HEK293 (cell line): ENCODE results near the gene CHD1L.

ENCODE experiments used
- CTCF ChIA-PET: fragments of 350-600 bp; formaldehyde crosslinking; extraction: SDS; loops from one replicate; lab custom pipeline; 2021; ENCODE audit warnings: antibody characterized with exemption; lab: Yijun Ruan, JAX
- POLR2A ChIA-PET: fragments of 300-600 bp; formaldehyde crosslinking; extraction: SDS; loops from one replicate; lab custom pipeline; 2020; ENCODE audit warnings: antibody characterized with exemption, inconsistent platforms; lab: Yijun Ruan, JAX
- H3K27ac ChIP-seq: fragments of 200-500 bp; sonication (Bioruptor generic); 2 replicates; pipeline ENCODE4 v1.5.1; 2014; ENCODE audit warnings: low read depth, low read length, control low read depth, inconsistent platforms; ENCODE audit errors: extremely low read depth
- H3K36me3 ChIP-seq, 2 experiments: fragments of 200-500 bp in 1 of 2; sonication (Bioruptor generic) in 1 of 2; 1 replicate in 1 of 2; 2 replicates in 1 of 2; pipeline ENCODE4 v1.5.1; 2014 to 2017; ENCODE audit warnings: inconsistent platforms in 2 of 2, low read length in 2 of 2; ENCODE audit not compliant: control insufficient read depth in 2 of 2, insufficient read depth in 1 of 2
- H3K4me1 ChIP-seq: fragments of 200-500 bp; sonication (Bioruptor generic); 2 replicates; pipeline ENCODE4 v1.5.1; 2014; ENCODE audit warnings: mild to moderate bottlenecking, low read length, inconsistent platforms; ENCODE audit not compliant: control insufficient read depth, insufficient read depth
- H3K4me3 ChIP-seq: 2 replicates; pipeline ENCODE4 v1.5.1; 2011; ENCODE audit warnings: low read depth, mild to moderate bottlenecking, control low read depth, low read length, moderate library complexity
- H3K9me3 ChIP-seq: fragments of 200-500 bp; sonication (Bioruptor generic); 2 replicates; pipeline ENCODE4 v1.5.1; 2014; ENCODE audit warnings: low read depth, low read length, inconsistent platforms; ENCODE audit not compliant: control insufficient read depth, insufficient read depth
- BCL6B ChIP-seq: fragments of 450-650 bp; formaldehyde crosslinking; IDR thresholded peaks from 2 replicates; pipeline ENCODE4 v1.5.1; 2017; ENCODE audit warnings: missing biosample characterization, missing genetic modification characterization
- KLF17 ChIP-seq: fragments of 450-650 bp; formaldehyde crosslinking; IDR thresholded peaks from 2 replicates; pipeline ENCODE4 v1.5.1; 2016; ENCODE audit warnings: missing biosample characterization, missing genetic modification characterization
- OSR2 ChIP-seq: fragments of 450-650 bp; formaldehyde crosslinking; IDR thresholded peaks from 2 replicates; pipeline ENCODE4 v1.5.1; 2016; ENCODE audit warnings: missing biosample characterization, missing genetic modification characterization
- PBX3 ChIP-seq: sonication (generic); formaldehyde crosslinking; IDR thresholded peaks from 2 replicates; pipeline ENCODE4 v1.8.1; 2022; ENCODE audit warnings: mild to moderate bottlenecking, moderate library complexity, missing genetic modification reagents
- PRDM6 ChIP-seq: fragments of 450-650 bp; formaldehyde crosslinking; IDR thresholded peaks from 2 replicates; pipeline ENCODE4 v1.5.1; 2017; ENCODE audit warnings: missing biosample characterization, missing genetic modification characterization
- ZFHX2 ChIP-seq: fragments of 450-650 bp; formaldehyde crosslinking; conservative IDR thresholded peaks from 2 replicates; pipeline ENCODE4 v1.5.1; 2016; ENCODE audit warnings: missing biosample characterization, missing genetic modification characterization
- ZFP41 ChIP-seq: fragments of 450-650 bp; formaldehyde crosslinking; IDR thresholded peaks from 2 replicates; pipeline ENCODE4 v1.5.1; 2016; ENCODE audit warnings: missing biosample characterization, missing genetic modification characterization, borderline replicate concordance
- ZNF112 ChIP-seq: fragments of 450-650 bp; formaldehyde crosslinking; IDR thresholded peaks from 2 replicates; pipeline ENCODE4 v1.5.0; 2017; ENCODE audit warnings: missing biosample characterization, missing genetic modification characterization
- ZNF148 ChIP-seq: fragments of 450-650 bp; formaldehyde crosslinking; IDR thresholded peaks from 2 replicates; pipeline ENCODE4 v1.5.0; 2017; ENCODE audit warnings: missing biosample characterization, missing genetic modification characterization, borderline replicate concordance
- ZNF16 ChIP-seq: fragments of 450-650 bp; formaldehyde crosslinking; IDR thresholded peaks from 2 replicates; pipeline ENCODE4 v1.5.1; 2016; ENCODE audit warnings: low read depth, missing biosample characterization, missing genetic modification characterization
- ZNF174 ChIP-seq: fragments of 450-650 bp; formaldehyde crosslinking; IDR thresholded peaks from 2 replicates; pipeline ENCODE4 v1.5.0; 2017; ENCODE audit warnings: missing biosample characterization, mild to moderate bottlenecking, missing genetic modification characterization
- ZNF19 ChIP-seq: fragments of 450-650 bp; formaldehyde crosslinking; IDR thresholded peaks from 2 replicates; pipeline ENCODE4; 2016; ENCODE audit warnings: missing biosample characterization, missing genetic modification characterization, low read depth
- ZNF239 ChIP-seq: fragments of 450-650 bp; formaldehyde crosslinking; IDR thresholded peaks from 2 replicates; pipeline ENCODE4 v1.5.1; 2016; ENCODE audit warnings: missing biosample characterization, missing genetic modification characterization
- ZNF366 ChIP-seq: fragments of 450-650 bp; formaldehyde crosslinking; conservative IDR thresholded peaks from 2 replicates; pipeline ENCODE4 v1.5.1; 2016; ENCODE audit warnings: missing biosample characterization, missing genetic modification characterization
- ZNF37A ChIP-seq: fragments of 450-650 bp; IDR thresholded peaks from 2 replicates; pipeline ENCODE4 v1.5.1; 2018; ENCODE audit warnings: missing biosample characterization, missing genetic modification characterization
- ZNF473 ChIP-seq: fragments of 450-650 bp; formaldehyde crosslinking; IDR thresholded peaks from 2 replicates; pipeline ENCODE4 v1.5.1; 2017; ENCODE audit warnings: missing biosample characterization, missing genetic modification characterization
- ZNF513 ChIP-seq: fragments of 450-650 bp; IDR thresholded peaks from 2 replicates; pipeline ENCODE4 v1.5.1; 2018; ENCODE audit warnings: missing biosample characterization, missing genetic modification characterization
- ZNF623 ChIP-seq: fragments of 450-650 bp; formaldehyde crosslinking; IDR thresholded peaks from 2 replicates; pipeline ENCODE4 v1.5.1; 2016; ENCODE audit warnings: missing biosample characterization, missing genetic modification characterization
- ZNF670 ChIP-seq: fragments of 450-650 bp; formaldehyde crosslinking; IDR thresholded peaks from 2 replicates; pipeline ENCODE4 v1.5.1; 2016; ENCODE audit warnings: missing biosample characterization, missing genetic modification characterization, low read depth
- ZSCAN18 ChIP-seq: fragments of 450-650 bp; formaldehyde crosslinking; IDR thresholded peaks from 2 replicates; pipeline ENCODE4 v1.5.1; 2016; ENCODE audit warnings: missing biosample characterization, missing genetic modification characterization

Gene CHD1L

GRCh38 chr1:147214842-147215539 is 27.5 kb upstream of the CHD1L start:
- H3K27ac ChIP-seq = no peak overlapping the region
- no peaks in the 10 kb centered on the region for H3K9me3 ChIP-seq
- H3K36me3 ChIP-seq = no peaks in the 10 kb centered on the region
- H3K4me1 ChIP-seq = no peaks in the 10 kb centered on the region
- TF ChIP-seq ZNF513 (tag by site-specific recombination) (no peak), PRDM6 (peak; percentile 51)
- POLR2A ChIA-PET = no interaction called here
- CTCF ChIA-PET = no interaction called here
- H3K4me3 ChIP-seq = no peak overlapping the region

- no peak overlapping the region for H3K4me3 ChIP-seq
- H3K27ac ChIP-seq = no peak overlapping the region
- no peaks in the 10 kb centered on the region for H3K4me1 ChIP-seq
- no peaks in the 10 kb centered on the region for H3K36me3 ChIP-seq
- ChIA-PET CTCF (no interaction called here), POLR2A (no interaction called here)
- no peaks in the 10 kb centered on the region for H3K9me3 ChIP-seq
- no peak for TF ChIP-seq PBX3 (CRISPR knock-in tag)
- TF ChIP-seq ZFHX2 (tag by site-specific recombination) = no peak
- TF ChIP-seq ZFP41 = no peak
These were observed 27.0 kb upstream of the CHD1L start for GRCh38 chr1:147215540-147215916.

GRCh38 chr1:147216124-147216523 is 26.4 kb upstream of the CHD1L start:
- H3K4me3 ChIP-seq = no peak overlapping the region
- no peaks in the 10 kb centered on the region for H3K9me3 ChIP-seq
- CTCF ChIA-PET = interaction anchor here (0.5 kb wide), 1 partner anchor 15 kb away, joined by 3 read pairs; no protein-coding TSS in a partner anchor
- no peaks in the 10 kb centered on the region for H3K36me3 ChIP-seq
- no peaks in the 10 kb centered on the region for H3K4me1 ChIP-seq
- no peak overlapping the region for H3K27ac ChIP-seq
- POLR2A ChIA-PET = no interaction called here
- no peak for TF ChIP-seq ZNF473 (tag by site-specific recombination)
- TF ChIP-seq ZNF37A (tag by site-specific recombination) = no peak
- no peak for TF ChIP-seq ZSCAN18 (tag by site-specific recombination)
- TF ChIP-seq ZNF112 (tag by site-specific recombination) = no peak
- TF ChIP-seq OSR2 (tag by site-specific recombination) = no peak
- no peak for TF ChIP-seq ZNF239 (tag by site-specific recombination)
- TF ChIP-seq BCL6B (tag by site-specific recombination) = no peak
- no peak for TF ChIP-seq ZNF174
- no peak for TF ChIP-seq ZNF366
- no peak for TF ChIP-seq ZNF19 (tag by site-specific recombination)
- no peak for TF ChIP-seq ZNF148 (tag by site-specific recombination)
- TF ChIP-seq ZNF16 (tag by site-specific recombination) = no peak
- TF ChIP-seq ZFP41 = no peak
- no peak for TF ChIP-seq ZNF670 (tag by site-specific recombination)
- no peak for TF ChIP-seq ZNF623
- TF ChIP-seq KLF17 (tag by site-specific recombination) = no peak
